ENCODE results near the gene PLA2G6. TPM values are rescaled to one million over a fixed set of nuclear protein-coding genes. Genes with fewer than 3 reads are reported as not detected.

The PLA2G6 gene
- total and polyA plus RNA-seq, 2 of the 8 experiments (the other 6 are each of a cell fraction or from before 2014, with no cell fraction given): 13.2 to 21.0 TPM

GRCh38 chr22:38086001-38086845 is 95.4 kb downstream of the PLA2G6 start:
- no peak overlapping the region for H2BK12ac ChIP-seq (ENCODE audit: low read depth, low read length)
- TF ChIP-seq ASH2L (IDR thresholded peaks at IDR 0.05; ENCODE audit: low read length) (no peak), TCF12 (IDR thresholded peaks at IDR 0.05; ENCODE audit: low read depth, low read length) (no peak)
- H3K56ac ChIP-seq (replicated peaks; ENCODE audit: insufficient read length, low read depth, low read length): no peak overlapping the region
- no peak overlapping the region for H4K91ac ChIP-seq (replicated peaks; ENCODE audit: insufficient read length, low read length)
- H3K27me3 ChIP-seq (replicated peaks in 1 of 4; ENCODE audit: control insufficient read depth in 3 of 4, extremely low read depth in 1 of 4, insufficient read depth in 3 of 4, low read length in 3 of 4): peaks cover 4 to 25% (median 17%) of the 10 kb centered on the region in 4 experiments
- H3K23ac ChIP-seq (ENCODE audit: insufficient read length): no peak overlapping the region
- POLR2A ChIA-PET (ENCODE audit: partially characterized antibody): interaction anchor here (1.8 kb wide), 1 partner anchor 10 kb away, joined by 10 read pairs; no protein-coding TSS in a partner anchor
- H3K27ac ChIP-seq (ENCODE audit: low read depth, low read length): no peak overlapping the region
- no peak overlapping the region for H3K4me3 ChIP-seq (ENCODE audit: extremely low read depth in 1 of 4, insufficient read depth in 2 of 4, low read depth in 3 of 4, low read length in 4 of 4)
- CTCF ChIA-PET (ENCODE audit: partially characterized antibody): interaction anchor here (0.8 to 4.8 kb wide), 7 partner anchors 10 to 36 kb away, joined by 3 to 64 read pairs (median 6); no protein-coding TSS in a partner anchor
- H2AK5ac ChIP-seq (ENCODE audit: low read depth, low read length): no peak overlapping the region; the same call in 1 of the 2 replicates
- H2AFZ ChIP-seq (ENCODE audit: low read length): no peak overlapping the region
- no peaks in the 10 kb centered on the region for H3K79me1 ChIP-seq (ENCODE audit: low read depth, low read length)
- DNase-seq (ENCODE audit: low read depth in 1 of 2, low spot score in 2 of 2) (no peak), FAIRE-seq (no peak)
- H3K4ac ChIP-seq (replicated peaks; ENCODE audit: insufficient read length, low read depth, low read length): no peak overlapping the region
- no peak overlapping the region for H3K14ac ChIP-seq (ENCODE audit: insufficient read length)
- H3K9me3 ChIP-seq (ENCODE audit: insufficient read depth in 2 of 2, low read depth in 1 of 2, low read length in 1 of 2): no peaks in the 10 kb centered on the region
- H2BK15ac ChIP-seq (ENCODE audit: low read length): no peak overlapping the region
- H3K79me2 ChIP-seq (ENCODE audit: control insufficient read depth in 1 of 2, insufficient read depth in 2 of 2, low read length in 2 of 2): no peaks in the 10 kb centered on the region
- H3K4me1 ChIP-seq (replicated peaks in 1 of 4; ENCODE audit: control insufficient read depth in 3 of 4, insufficient read depth in 4 of 4, low read length in 3 of 4): peaks cover 0 to 30% (median 23%) of the 10 kb centered on the region in 4 experiments; a peak in 6 of 7 replicates
- H3K9ac ChIP-seq (replicated peaks in 1 of 4; ENCODE audit: extremely low read depth in 1 of 4, low read depth in 3 of 4, low read length in 3 of 4): no peak overlapping the region
- H2BK120ac ChIP-seq (replicated peaks; ENCODE audit: low read depth, low read length): no peak overlapping the region
- 90% methylated on average over 14 of the region's 25 CpGs; no CpG with 5 or more reads in 1 of the 2 experiments for WGBS, 2 experiments (ENCODE audit: extremely low coverage in 1 of 2, insufficient coverage in 1 of 2, insufficient read length in 1 of 2, insufficient replicate concordance in 2 of 2, low coverage in 1 of 2, low lambda C conversion rate in 2 of 2, missing lambda C conversion rate in 1 of 2)
- peaks cover 2% of the 10 kb centered on the region; the same call in 1 of the 2 replicates for H3K23me2 ChIP-seq (ENCODE audit: low read depth, low read length)
- no peak overlapping the region for H2BK20ac ChIP-seq (ENCODE audit: low read length)
- H4K20me1 ChIP-seq (replicated peaks in 1 of 2; ENCODE audit: control insufficient read depth in 1 of 2, insufficient read depth in 2 of 2, low read length in 2 of 2): peaks cover 0 to 2% of the 10 kb centered on the region in 2 experiments
- no peaks in the 10 kb centered on the region for H3K36me3 ChIP-seq (ENCODE audit: control insufficient read depth in 2 of 4, insufficient read depth in 4 of 4, low read length in 3 of 4)
- H3K4me2 ChIP-seq (ENCODE audit: insufficient read depth in 1 of 2, low read depth in 2 of 2, low read length in 2 of 2): no peak overlapping the region
- no peak overlapping the region; the same call in 1 of the 2 replicates for H4K8ac ChIP-seq (ENCODE audit: extremely low read depth, insufficient read depth, low read length)
- no peak overlapping the region for H2BK5ac ChIP-seq (ENCODE audit: low read depth, low read length)
- peak overlapping the region; percentile 10 for H4K5ac ChIP-seq (ENCODE audit: insufficient read length, low read depth, low read length)
- H3K18ac ChIP-seq (ENCODE audit: extremely low read depth, low read length): no peak overlapping the region
